T-helper 1 cell treated with Interleukin-12 subunit alpha and Interleukin-12 subunit beta and Interleukin-4 antibody, amounts not matched to agents 30 μg/mL and 1 μg/mL, for 36 hours (primary cell): ENCODE data around the gene USP26.
"Not testable (repeated sequence)": the region's sequence is repeated elsewhere in the genome, so short reads cannot be mapped to it uniquely, and the experiment has no call there.

Experiments
- H3K27ac Mint-ChIP-seq: one replicate; pipeline ENCODE4 v1.8.0; 2021; ENCODE audit warnings: mild to moderate bottlenecking, mixed read lengths
- H3K27me3 Mint-ChIP-seq: one replicate; pipeline ENCODE4 v1.8.0; 2021; ENCODE audit warnings: low read depth, mixed read lengths
- H3K36me3 Mint-ChIP-seq: one replicate; pipeline ENCODE4 v1.8.0; 2021; ENCODE audit warnings: low read depth, mixed read lengths
- H3K4me1 Mint-ChIP-seq: one replicate; pipeline ENCODE4 v1.8.0; 2021; ENCODE audit warnings: low read depth, mixed read lengths
- H3K4me3 Mint-ChIP-seq: one replicate; pipeline ENCODE4 v1.8.0; 2021; ENCODE audit warnings: mild to moderate bottlenecking, moderate library complexity, mixed read lengths
- H3K9me3 Mint-ChIP-seq: one replicate; pipeline ENCODE4 v1.8.0; 2021; ENCODE audit warnings: mixed read lengths

Gene USP26

DNA sequence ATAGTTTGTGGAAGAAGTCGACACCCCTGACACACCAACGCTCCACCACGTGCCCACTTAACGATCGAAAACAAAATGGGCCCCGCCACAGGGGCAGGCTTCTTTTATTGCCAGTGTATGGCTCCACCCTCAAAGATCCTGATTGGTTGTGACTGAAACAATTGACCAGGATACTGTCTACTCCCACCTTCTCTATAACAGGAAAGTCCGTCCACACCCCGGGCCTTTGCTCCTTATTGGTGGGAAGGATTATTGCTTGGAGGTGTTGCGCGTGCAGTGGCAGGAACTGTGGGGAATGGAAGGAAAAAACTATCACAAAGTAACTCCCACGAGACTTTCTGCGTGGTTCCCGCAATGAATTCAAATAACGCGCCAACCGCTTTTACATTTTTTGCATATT lies at the start of gene USP26:
TSS of gene USP26 (minus strand) at position 79 of the 400 bp plus-strand sequence. CDS start 68,889 bp downstream, outside the sequence.
- no peak within 1 kb of the TSS for H3K27ac Mint-ChIP-seq
- no peaks in the 10 kb centered on the region for H3K36me3 Mint-ChIP-seq
- H3K27me3 Mint-ChIP-seq = no peaks in the 10 kb centered on the region
- H3K4me1 Mint-ChIP-seq = no peaks in the 10 kb centered on the region
- no peak within 1 kb of the TSS for H3K4me3 Mint-ChIP-seq
- no peaks in the 10 kb centered on the region for H3K9me3 Mint-ChIP-seq

- no peaks in the 10 kb centered on the region for H3K4me1 Mint-ChIP-seq
- H3K9me3 Mint-ChIP-seq = no peaks in the 10 kb centered on the region
- no peak overlapping the region for H3K27ac Mint-ChIP-seq
- H3K4me3 Mint-ChIP-seq = no peak overlapping the region
- H3K36me3 Mint-ChIP-seq = no peaks in the 10 kb centered on the region
- H3K27me3 Mint-ChIP-seq = no peaks in the 10 kb centered on the region
Measured at GRCh38 chrX:133134282-133134681, 37.4 kb upstream of the USP26 start.

DNA sequence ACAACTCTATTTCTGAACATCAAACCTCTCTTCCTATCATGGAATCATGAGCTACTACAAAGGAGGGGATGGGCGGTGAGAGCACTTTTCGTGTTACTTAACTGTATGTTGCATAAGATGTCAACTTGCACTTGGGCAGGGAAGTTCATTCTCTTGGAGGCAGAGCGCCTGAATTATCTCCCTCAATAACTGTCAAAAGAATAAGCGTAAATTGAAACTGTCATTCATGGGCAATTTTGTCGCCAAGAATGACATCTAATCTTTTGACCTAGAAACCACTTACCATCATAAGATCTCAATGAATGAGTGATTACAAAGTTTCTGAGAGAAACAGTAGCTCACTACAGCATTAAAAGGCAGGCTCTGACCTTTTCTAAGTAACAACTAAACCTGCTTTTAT lies 23.5 kb upstream of the USP26 start:
- Mint-ChIP-seq H3K27me3 (no peaks in the 10 kb centered on the region), H3K4me3 (no peak overlapping the region), H3K36me3 (no peaks in the 10 kb centered on the region), H3K4me1 (no peaks in the 10 kb centered on the region), H3K9me3 (no peaks in the 10 kb centered on the region), H3K27ac (no peak overlapping the region)

- Mint-ChIP-seq H3K4me3 (no peak overlapping the region), H3K9me3 (no peaks in the 10 kb centered on the region), H3K27ac (no peak overlapping the region), H3K36me3 (no peaks in the 10 kb centered on the region), H3K27me3 (no peaks in the 10 kb centered on the region), H3K4me1 (no peaks in the 10 kb centered on the region)
Measured at GRCh38 chrX:133094098-133094731, 2.7 kb downstream of the USP26 start.

DNA sequence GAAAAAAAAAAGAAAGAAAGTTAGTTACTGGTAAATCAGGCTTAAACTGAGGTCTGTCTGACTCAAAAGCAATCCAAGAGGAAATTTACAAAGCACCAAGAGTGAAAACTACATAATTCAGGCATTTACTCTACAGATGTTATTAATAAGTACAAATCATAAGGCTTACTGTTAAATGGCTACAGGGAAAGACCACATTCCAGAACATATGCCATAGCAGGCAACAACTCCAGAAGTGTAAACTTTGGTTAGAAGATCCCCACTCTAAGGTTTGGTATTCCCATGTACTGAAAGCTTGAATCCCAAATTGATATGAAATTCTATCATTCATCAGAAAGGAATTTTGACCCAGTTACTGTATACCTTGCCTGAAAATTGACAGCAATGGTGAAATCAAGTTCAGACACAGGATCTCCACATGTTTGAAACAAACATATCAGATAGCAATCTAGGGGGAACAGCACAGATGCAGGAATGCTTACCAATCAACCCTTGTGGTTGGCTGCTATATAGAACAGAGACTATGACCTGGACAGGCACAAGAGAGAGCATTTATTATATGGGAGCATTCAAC lies 6.6 kb downstream of the USP26 start:
- no peaks in the 10 kb centered on the region for H3K9me3 Mint-ChIP-seq
- H3K36me3 Mint-ChIP-seq = no peaks in the 10 kb centered on the region
- no peaks in the 10 kb centered on the region for H3K27me3 Mint-ChIP-seq
- no peak overlapping the region for H3K27ac Mint-ChIP-seq
- no peak overlapping the region for H3K4me3 Mint-ChIP-seq
- no peaks in the 10 kb centered on the region for H3K4me1 Mint-ChIP-seq

- Mint-ChIP-seq H3K4me3 (no peak overlapping the region), H3K9me3 (no peaks in the 10 kb centered on the region)
Measured at GRCh38 chrX:133089411-133089810, 7.5 kb downstream of the USP26 start.

GRCh38 chrX:133085785-133086184 lies 11.1 kb downstream of the USP26 start:
- Mint-ChIP-seq H3K4me3 (no peak overlapping the region), H3K27ac (no peak overlapping the region), H3K27me3 (no peaks in the 10 kb centered on the region)

More at GRCh38 chrX:133089411-133089810, 7.5 kb downstream of the USP26 start:
- no peak overlapping the region for H3K27ac Mint-ChIP-seq
- no peaks in the 10 kb centered on the region for H3K4me1 Mint-ChIP-seq
- no peaks in the 10 kb centered on the region for H3K36me3 Mint-ChIP-seq
- no peaks in the 10 kb centered on the region for H3K27me3 Mint-ChIP-seq

DNA sequence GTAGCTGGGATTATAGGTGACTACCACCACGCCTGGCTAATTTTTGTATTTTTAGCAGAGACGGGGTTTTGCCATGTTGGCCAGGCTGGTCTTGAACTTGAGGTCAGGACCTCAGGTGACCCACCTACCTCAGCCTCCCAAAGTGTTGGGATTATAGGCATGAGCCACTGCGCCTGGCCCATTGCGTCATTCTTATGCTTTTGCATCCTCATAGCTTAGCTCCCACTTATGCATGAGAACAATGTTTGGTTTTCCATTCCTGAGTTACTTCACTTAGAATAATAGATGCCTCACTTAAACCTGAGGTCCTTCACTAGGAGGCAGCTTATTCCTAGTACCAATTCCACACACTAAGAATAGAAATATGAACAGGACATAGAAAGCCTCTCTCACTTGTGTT lies 11.9 kb downstream of the USP26 start:
- H3K4me3 Mint-ChIP-seq, H3K4me1 Mint-ChIP-seq, H3K36me3 Mint-ChIP-seq, H3K27ac Mint-ChIP-seq, H3K9me3 Mint-ChIP-seq, H3K27me3 Mint-ChIP-seq: not testable (repeated sequence)

More at GRCh38 chrX:133085785-133086184, 11.1 kb downstream of the USP26 start:
- H3K4me1 Mint-ChIP-seq = no peaks in the 10 kb centered on the region
- no peaks in the 10 kb centered on the region for H3K36me3 Mint-ChIP-seq
- no peaks in the 10 kb centered on the region for H3K9me3 Mint-ChIP-seq

GRCh38 chrX:133083899-133084298 lies 13.0 kb downstream of the USP26 start:
- Mint-ChIP-seq H3K27me3 (no peaks in the 10 kb centered on the region), H3K36me3 (no peaks in the 10 kb centered on the region), H3K27ac (no peak overlapping the region), H3K9me3 (no peaks in the 10 kb centered on the region), H3K4me1 (no peaks in the 10 kb centered on the region), H3K4me3 (no peak overlapping the region)

- no peak overlapping the region for H3K4me3 Mint-ChIP-seq
- H3K36me3 Mint-ChIP-seq = no peaks in the 10 kb centered on the region
- no peak overlapping the region for H3K27ac Mint-ChIP-seq
- no peaks in the 10 kb centered on the region for H3K4me1 Mint-ChIP-seq
- peaks cover 4% of the 10 kb centered on the region for H3K9me3 Mint-ChIP-seq
- no peaks in the 10 kb centered on the region for H3K27me3 Mint-ChIP-seq
Measured at GRCh38 chrX:133081990-133082389, 14.9 kb downstream of the USP26 start.

DNA sequence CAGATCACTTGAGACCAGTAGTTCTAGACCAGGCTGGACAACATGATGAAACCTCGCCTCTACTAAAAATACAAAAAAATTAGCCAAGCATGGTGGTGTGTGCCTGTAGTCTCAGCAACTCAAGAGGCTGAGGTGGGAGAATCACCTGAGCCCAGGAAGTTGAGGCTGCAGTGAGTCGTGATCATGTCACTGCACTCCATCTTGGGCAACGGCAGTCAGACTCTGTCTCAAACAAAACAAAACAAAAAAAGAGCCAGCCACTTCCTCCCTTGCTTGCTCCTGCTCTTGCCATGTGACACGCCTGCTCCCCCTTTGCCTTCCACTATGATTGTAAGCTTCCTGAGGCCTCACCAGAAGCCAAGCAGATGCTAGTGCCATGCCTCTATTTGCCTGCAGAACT lies 19.1 kb downstream of the USP26 start:
- not testable (repeated sequence) for H3K27me3 Mint-ChIP-seq, H3K4me1 Mint-ChIP-seq, H3K4me3 Mint-ChIP-seq, H3K9me3 Mint-ChIP-seq, H3K27ac Mint-ChIP-seq, H3K36me3 Mint-ChIP-seq

DNA sequence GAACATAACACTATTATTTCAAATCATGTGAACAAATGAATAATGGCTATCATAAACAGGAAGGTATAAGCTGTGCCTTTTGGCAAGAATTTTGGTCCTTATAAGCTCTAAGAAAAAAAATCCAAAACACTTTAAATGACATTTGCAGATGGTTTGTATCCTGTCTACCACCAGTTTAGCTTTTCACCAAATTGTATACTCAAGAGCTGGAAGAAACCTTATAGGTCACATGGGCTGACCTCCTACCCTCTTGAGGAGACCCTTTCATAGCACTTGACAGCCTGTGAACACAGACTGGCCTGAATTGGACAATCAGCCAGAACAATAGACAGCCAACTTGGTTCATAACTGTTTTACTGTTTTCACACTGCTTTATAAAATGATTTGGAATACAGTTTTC lies 24.3 kb downstream of the USP26 start:
- no peak overlapping the region for H3K27ac Mint-ChIP-seq
- H3K4me1 Mint-ChIP-seq = no peaks in the 10 kb centered on the region
- no peaks in the 10 kb centered on the region for H3K27me3 Mint-ChIP-seq
- H3K9me3 Mint-ChIP-seq = no peaks in the 10 kb centered on the region
- H3K36me3 Mint-ChIP-seq = no peaks in the 10 kb centered on the region
- no peak overlapping the region for H3K4me3 Mint-ChIP-seq

DNA sequence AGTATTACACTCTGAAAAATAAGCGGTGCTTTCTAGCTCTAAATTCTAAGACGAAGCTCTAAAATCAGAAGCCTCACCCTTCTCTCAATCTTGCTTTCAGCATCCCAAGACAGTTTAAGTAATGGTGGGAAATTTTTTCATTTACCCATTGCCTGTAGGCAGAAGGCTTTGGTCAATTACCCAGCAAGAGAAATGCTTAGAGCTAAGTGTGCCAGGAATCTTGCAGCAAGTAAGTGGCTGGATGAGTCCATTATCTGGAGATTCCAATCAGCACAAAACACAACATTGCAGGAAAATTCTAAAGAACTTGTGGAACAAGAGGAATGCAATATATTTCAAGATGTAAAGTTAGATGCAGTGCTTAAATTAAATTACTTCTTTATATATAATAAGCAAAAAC lies 28.4 kb downstream of the USP26 start:
- Mint-ChIP-seq H3K36me3 (no peaks in the 10 kb centered on the region), H3K27ac (no peak overlapping the region), H3K4me3 (no peak overlapping the region), H3K27me3 (no peaks in the 10 kb centered on the region), H3K9me3 (no peaks in the 10 kb centered on the region), H3K4me1 (no peaks in the 10 kb centered on the region)

- H3K4me1 Mint-ChIP-seq = no peaks in the 10 kb centered on the region
- H3K27me3 Mint-ChIP-seq = no peaks in the 10 kb centered on the region
- no peak overlapping the region for H3K4me3 Mint-ChIP-seq
- H3K27ac Mint-ChIP-seq = no peak overlapping the region
- H3K9me3 Mint-ChIP-seq = no peaks in the 10 kb centered on the region
- H3K36me3 Mint-ChIP-seq = no peaks in the 10 kb centered on the region
Measured at GRCh38 chrX:133056341-133056740, 40.6 kb downstream of the USP26 start.

GRCh38 chrX:133054761-133055405 lies 42.0 kb downstream of the USP26 start:
- Mint-ChIP-seq H3K27me3 (no peaks in the 10 kb centered on the region), H3K27ac (no peak overlapping the region), H3K4me1 (no peaks in the 10 kb centered on the region), H3K9me3 (no peaks in the 10 kb centered on the region), H3K36me3 (no peaks in the 10 kb centered on the region), H3K4me3 (no peak overlapping the region)
